ENCODE results near the gene ACD. TPM values are rescaled to one million over a fixed set of nuclear protein-coding genes. Genes with fewer than 3 reads are reported as not detected.

The ACD gene
- total RNA-seq, 1 experiment from 2014 or later, result 34.1 TPM

DNA sequence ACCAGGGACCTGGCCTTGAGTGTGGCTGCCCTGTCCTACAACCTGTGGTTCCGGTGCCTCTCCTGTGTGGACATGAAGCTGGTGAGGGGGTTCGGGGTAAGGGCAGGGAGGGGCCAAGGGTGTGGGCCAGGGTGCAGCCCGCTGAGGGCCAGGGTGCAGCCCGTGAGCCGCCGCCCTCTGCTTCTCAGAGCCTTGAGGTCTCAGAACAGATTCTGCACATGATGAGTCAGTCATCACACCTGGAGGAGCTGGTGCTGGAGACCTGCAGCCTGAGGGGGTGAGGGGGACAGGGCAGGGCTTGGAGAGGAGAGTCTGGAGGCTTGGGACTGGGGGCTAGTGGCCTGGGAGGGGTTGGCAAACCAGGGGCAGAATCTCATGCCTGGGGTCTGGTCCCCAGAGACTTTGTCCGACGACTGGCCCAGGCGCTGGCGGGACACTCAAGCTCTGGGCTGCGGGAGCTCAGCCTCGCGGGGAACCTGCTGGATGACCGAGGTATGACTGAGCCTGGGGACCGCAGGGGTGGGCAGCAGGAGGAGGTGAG lies 12.9 kb downstream of the ACD start:
- no peak overlapping the region for H3K4ac ChIP-seq (ENCODE audit: low read depth, low read length)
- no peaks in the 10 kb centered on the region for H3K79me1 ChIP-seq (ENCODE audit: insufficient read depth, low read depth, low read length, poor library complexity, severe bottlenecking)
- peaks cover 9% of the 10 kb centered on the region for H3K27me3 Mint-ChIP-seq (ENCODE audit: low read depth)
- no peak overlapping the region for H3K18ac ChIP-seq (ENCODE audit: insufficient read length, low read depth, low read length)
- H2BK20ac ChIP-seq (ENCODE audit: low read depth, low read length, poor library complexity, severe bottlenecking), result no peak overlapping the region
- H3K27me3 ChIP-seq (ENCODE audit: insufficient read depth, low read length), result no peaks in the 10 kb centered on the region
- no peak overlapping the region for H3T11ph ChIP-seq (ENCODE audit: low read length)
- no peak for DNase-seq
- H3K14ac ChIP-seq (ENCODE audit: insufficient read depth, low read length), result no peak overlapping the region
- H4K8ac ChIP-seq (replicated peaks; ENCODE audit: insufficient read length, low read depth, low read length), result no peak overlapping the region
- H2AFZ ChIP-seq (ENCODE audit: low read length), result no peak overlapping the region
- H3K4me1 Mint-ChIP-seq, result peaks cover 3 to 9% of the 10 kb centered on the region in 2 experiments; a peak in 3 of 4 replicates
- no peak overlapping the region for H2BK5ac ChIP-seq (ENCODE audit: insufficient read length, low read length)
- H4K91ac ChIP-seq (ENCODE audit: insufficient read length, low read depth, low read length), result no peak overlapping the region
- no peaks in the 10 kb centered on the region for H3K4me1 ChIP-seq (ENCODE audit: insufficient read depth, low read length)
- H3K27ac Mint-ChIP-seq, result no peak overlapping the region
- no peaks in the 10 kb centered on the region for H3K9me3 Mint-ChIP-seq
- no peak overlapping the region for H2AK5ac ChIP-seq (ENCODE audit: insufficient read length, low read length)
- WGBS (ENCODE audit: extremely low coverage, insufficient read length, low lambda C conversion rate), result no CpG with 5 or more reads among the region's 15 CpGs
- no peak overlapping the region for H3K56ac ChIP-seq (ENCODE audit: insufficient read length, low read depth, low read length)
- H3K9me3 ChIP-seq (ENCODE audit: control insufficient read depth, low read depth, low read length), result no peaks in the 10 kb centered on the region
- peaks cover 6 to 26% (median 23%) of the 10 kb centered on the region in 3 experiments; a peak in 6 of 7 replicates for H3K36me3 Mint-ChIP-seq (ENCODE audit: insufficient read depth in 1 of 3, low read depth in 3 of 3)
- H3K4me2 ChIP-seq (ENCODE audit: insufficient read depth, insufficient read length, low read length), result no peak overlapping the region
- no peak overlapping the region for H2BK120ac ChIP-seq (ENCODE audit: low read depth, low read length, poor library complexity, severe bottlenecking)
- TF ChIP-seq, protein P1, sequence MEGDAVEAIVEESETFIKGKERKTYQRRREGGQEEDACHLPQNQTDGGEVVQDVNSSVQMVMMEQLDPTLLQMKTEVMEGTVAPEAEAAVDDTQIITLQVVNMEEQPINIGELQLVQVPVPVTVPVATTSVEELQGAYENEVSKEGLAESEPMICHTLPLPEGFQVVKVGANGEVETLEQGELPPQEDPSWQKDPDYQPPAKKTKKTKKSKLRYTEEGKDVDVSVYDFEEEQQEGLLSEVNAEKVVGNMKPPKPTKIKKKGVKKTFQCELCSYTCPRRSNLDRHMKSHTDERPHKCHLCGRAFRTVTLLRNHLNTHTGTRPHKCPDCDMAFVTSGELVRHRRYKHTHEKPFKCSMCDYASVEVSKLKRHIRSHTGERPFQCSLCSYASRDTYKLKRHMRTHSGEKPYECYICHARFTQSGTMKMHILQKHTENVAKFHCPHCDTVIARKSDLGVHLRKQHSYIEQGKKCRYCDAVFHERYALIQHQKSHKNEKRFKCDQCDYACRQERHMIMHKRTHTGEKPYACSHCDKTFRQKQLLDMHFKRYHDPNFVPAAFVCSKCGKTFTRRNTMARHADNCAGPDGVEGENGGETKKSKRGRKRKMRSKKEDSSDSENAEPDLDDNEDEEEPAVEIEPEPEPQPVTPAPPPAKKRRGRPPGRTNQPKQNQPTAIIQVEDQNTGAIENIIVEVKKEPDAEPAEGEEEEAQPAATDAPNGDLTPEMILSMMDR (conservative IDR thresholded peaks at IDR 0.05), result no peak
- peaks cover 8% of the 10 kb centered on the region for H3K23me2 ChIP-seq (ENCODE audit: insufficient read length, low read depth, low read length, poor library complexity, severe bottlenecking)
- no peak overlapping the region for H2BK15ac ChIP-seq (ENCODE audit: low read depth, low read length)
- H3K4me3 Mint-ChIP-seq, result no peak overlapping the region; a peak in 1 of 5 replicates
- no peaks in the 10 kb centered on the region for H3K79me2 ChIP-seq (ENCODE audit: insufficient read depth, low read length)
- H3K23ac ChIP-seq (ENCODE audit: insufficient read length, low read depth, low read length), result no peak overlapping the region
- H4K5ac ChIP-seq (ENCODE audit: insufficient read length, low read depth, low read length), result no peak overlapping the region
- no peak overlapping the region for H2BK12ac ChIP-seq (ENCODE audit: insufficient read length, low read depth, low read length)
- H3K9ac ChIP-seq (ENCODE audit: extremely low read depth, insufficient read length, low read length), result no peak overlapping the region
- no peak overlapping the region for H3K27ac ChIP-seq (ENCODE audit: insufficient read length, low read depth, low read length)
- H4K20me1 ChIP-seq (ENCODE audit: control insufficient read depth, insufficient read depth, insufficient read length), result no peaks in the 10 kb centered on the region

All from H9 (cell line).